ENCODE data around the gene FANCC.

- TF ChIP-seq NFIC (IDR thresholded peaks at IDR 0.05; ENCODE audit: borderline replicate concordance), result no peak
- TF ChIP-seq GATA2 (CRISPR knock-in tag; IDR thresholded peaks at IDR 0.05), result no peak
- TF ChIP-seq CTCF (IDR thresholded peaks at IDR 0.05), result no peak
- TF ChIP-seq FOXM1 (IDR thresholded peaks at IDR 0.05; ENCODE audit: low read depth), result no peak
- no peak for TF ChIP-seq MXI1 (IDR thresholded peaks at IDR 0.05; ENCODE audit: low read depth, low read length)
These were observed 55.6 kb downstream of the FANCC start for GRCh38 chr9:95261890-95262289.
